Effector memory CD8-positive, alpha-beta T cell (primary cell): ENCODE results near the gene TMEM132C.
A peak's percentile ranks its signal among the peaks of the same experiment; 100 is the strongest.

ENCODE experiments used
- ATAC-seq: fragments of 150-1000 bp; cut with Tn5 transposase; replicated peaks from 2 replicates; pipeline ENCODE4 v1.10.0; 2021; ENCODE audit warnings: mild to moderate bottlenecking, moderate library complexity
- DNase-seq, 3 experiments: peaks; one replicate each; pipeline ENCODE4 v3.0.0; 2021
- H3K27ac Mint-ChIP-seq, 2 donors: one replicate each; pipeline ENCODE4 v1.8.0; 2022; ENCODE audit warnings: mild to moderate bottlenecking in 2 of 2, mixed read lengths in 2 of 2, moderate library complexity in 2 of 2
- H3K27me3 Mint-ChIP-seq, 2 donors: one replicate each; pipeline ENCODE4 v1.8.0; 2022; ENCODE audit warnings: mixed read lengths in 2 of 2
- H3K36me3 Mint-ChIP-seq: one replicate; pipeline ENCODE4 v1.8.0; 2022; ENCODE audit warnings: mild to moderate bottlenecking, moderate library complexity, mixed read lengths; ENCODE audit not compliant: insufficient read depth
- H3K4me1 Mint-ChIP-seq, 2 donors: one replicate each; pipeline ENCODE4 v1.8.0; 2022; ENCODE audit warnings: low read depth in 2 of 2, mixed read lengths in 2 of 2
- H3K4me3 Mint-ChIP-seq, 2 donors: one replicate each; pipeline ENCODE4 v1.8.0; 2022; ENCODE audit warnings: mild to moderate bottlenecking in 2 of 2, mixed read lengths in 2 of 2, moderate library complexity in 2 of 2
- H3K9me3 Mint-ChIP-seq, 2 donors: one replicate each; pipeline ENCODE4 v1.8.0; 2022; ENCODE audit warnings: mixed read lengths in 2 of 2

The TMEM132C gene

GRCh38 chr12:128513331-128513730, 246.4 kb downstream of the TMEM132C start:
- no peak for DNase-seq
- peaks cover 21 to 40% of the 10 kb centered on the region in 2 donors for H3K27me3 Mint-ChIP-seq
- H3K4me1 Mint-ChIP-seq, result no peaks in the 10 kb centered on the region
- H3K9me3 Mint-ChIP-seq, result peaks cover 0 to 3% of the 10 kb centered on the region in 2 donors
- no peak overlapping the region for H3K4me3 Mint-ChIP-seq
- H3K36me3 Mint-ChIP-seq, result no peaks in the 10 kb centered on the region
- H3K27ac Mint-ChIP-seq, result no peak overlapping the region
- ATAC-seq, result no peak

- Mint-ChIP-seq H3K36me3 (no peaks in the 10 kb centered on the region), H3K27me3 (peaks cover 16 to 39% of the 10 kb centered on the region in 2 donors), H3K9me3 (peaks cover 0 to 3% of the 10 kb centered on the region in 2 donors), H3K4me1 (no peaks in the 10 kb centered on the region), H3K27ac (no peak overlapping the region), H3K4me3 (no peak overlapping the region)
- ATAC-seq (no peak), DNase-seq (no peak)
These were observed 246.9 kb downstream of the TMEM132C start for GRCh38 chr12:128513831-128514230.

- no peak overlapping the region for H3K4me3 Mint-ChIP-seq
- no peaks in the 10 kb centered on the region for H3K4me1 Mint-ChIP-seq
- H3K27me3 Mint-ChIP-seq, result no peaks in the 10 kb centered on the region
- ATAC-seq (no peak), DNase-seq (no peak)
- no peak overlapping the region for H3K27ac Mint-ChIP-seq
- H3K36me3 Mint-ChIP-seq, result no peaks in the 10 kb centered on the region
- H3K9me3 Mint-ChIP-seq, result peaks cover 0 to 3% of the 10 kb centered on the region in 2 donors
These were observed 251.7 kb downstream of the TMEM132C start for GRCh38 chr12:128518644-128519043.

- DNase-seq (no peak), ATAC-seq (no peak)
- Mint-ChIP-seq H3K4me3 (no peak overlapping the region), H3K9me3 (peaks cover 0 to 3% of the 10 kb centered on the region in 2 donors), H3K27ac (no peak overlapping the region), H3K36me3 (no peaks in the 10 kb centered on the region), H3K4me1 (no peaks in the 10 kb centered on the region), H3K27me3 (peaks cover 0 to 1% of the 10 kb centered on the region in 2 donors)
These were observed 252.5 kb downstream of the TMEM132C start for GRCh38 chr12:128519426-128519825.

- H3K4me3 Mint-ChIP-seq, result no peak overlapping the region
- H3K27me3 Mint-ChIP-seq, result peaks cover 6 to 11% of the 10 kb centered on the region in 2 donors
- no peaks in the 10 kb centered on the region for H3K4me1 Mint-ChIP-seq
- ATAC-seq (no peak), DNase-seq (no peak)
- H3K9me3 Mint-ChIP-seq, result no peaks in the 10 kb centered on the region
- H3K27ac Mint-ChIP-seq, result no peak overlapping the region
- H3K36me3 Mint-ChIP-seq, result no peaks in the 10 kb centered on the region
These were observed 255.0 kb downstream of the TMEM132C start for GRCh38 chr12:128521981-128522380.

GRCh38 chr12:128524439-128524838, 257.5 kb downstream of the TMEM132C start:
- Mint-ChIP-seq H3K27me3 (peaks cover 6 to 11% of the 10 kb centered on the region in 2 donors), H3K27ac (no peak overlapping the region)

GRCh38 chr12:128531170-128531569, 264.2 kb downstream of the TMEM132C start:
- ATAC-seq (no peak), DNase-seq (no peak)
- no peak overlapping the region for H3K4me3 Mint-ChIP-seq
- no peaks in the 10 kb centered on the region for H3K9me3 Mint-ChIP-seq
- H3K27me3 Mint-ChIP-seq, result peaks cover 6 to 10% of the 10 kb centered on the region in 2 donors
- H3K36me3 Mint-ChIP-seq, result no peaks in the 10 kb centered on the region
- H3K4me1 Mint-ChIP-seq, result peaks cover 12 to 15% of the 10 kb centered on the region in 2 donors
- no peak overlapping the region for H3K27ac Mint-ChIP-seq

More at GRCh38 chr12:128524439-128524838, 257.5 kb downstream of the TMEM132C start:
- ATAC-seq (no peak), DNase-seq (no peak)
- no peaks in the 10 kb centered on the region for H3K9me3 Mint-ChIP-seq
- H3K36me3 Mint-ChIP-seq, result no peaks in the 10 kb centered on the region
- no peaks in the 10 kb centered on the region for H3K4me1 Mint-ChIP-seq
- no peak overlapping the region for H3K4me3 Mint-ChIP-seq

- H3K36me3 Mint-ChIP-seq, result no peaks in the 10 kb centered on the region
- H3K4me3 Mint-ChIP-seq, result no peak overlapping the region
- H3K27ac Mint-ChIP-seq, result peak overlapping the region in 1 of 2 donors; percentile 49
- peaks cover 6 to 10% of the 10 kb centered on the region in 2 donors for H3K27me3 Mint-ChIP-seq
- H3K4me1 Mint-ChIP-seq, result peaks cover 12 to 15% of the 10 kb centered on the region in 2 donors
- ATAC-seq, result peak; percentile 87
- peak in 1 of 3 experiments; percentile 2 for DNase-seq
- H3K9me3 Mint-ChIP-seq, result no peaks in the 10 kb centered on the region
These were observed 267.9 kb downstream of the TMEM132C start for GRCh38 chr12:128534906-128535305.

- Mint-ChIP-seq H3K36me3 (no peaks in the 10 kb centered on the region), H3K4me3 (no peak overlapping the region), H3K27ac (no peak overlapping the region), H3K27me3 (peaks cover 0 to 4% of the 10 kb centered on the region in 2 donors), H3K9me3 (no peaks in the 10 kb centered on the region), H3K4me1 (peaks cover 11 to 12% of the 10 kb centered on the region in 2 donors)
- DNase-seq, result no peak
- no peak for ATAC-seq
These were observed 269.8 kb downstream of the TMEM132C start for GRCh38 chr12:128536810-128537209.

GRCh38 chr12:128537668-128538067, 270.7 kb downstream of the TMEM132C start:
- no peak for DNase-seq
- peaks cover 0 to 4% of the 10 kb centered on the region in 2 donors for H3K27me3 Mint-ChIP-seq
- ATAC-seq, result no peak
- H3K9me3 Mint-ChIP-seq, result no peaks in the 10 kb centered on the region
- no peak overlapping the region for H3K4me3 Mint-ChIP-seq
- H3K4me1 Mint-ChIP-seq, result peaks cover 11 to 12% of the 10 kb centered on the region in 2 donors
- H3K36me3 Mint-ChIP-seq, result no peaks in the 10 kb centered on the region
- no peak overlapping the region for H3K27ac Mint-ChIP-seq

GRCh38 chr12:128542844-128543243, 275.9 kb downstream of the TMEM132C start:
- H3K27me3 Mint-ChIP-seq, result peaks cover 11 to 25% of the 10 kb centered on the region in 2 donors
- H3K9me3 Mint-ChIP-seq, result no peaks in the 10 kb centered on the region
- peak overlapping the region in 1 of 2 donors; percentile 93 for H3K27ac Mint-ChIP-seq
- H3K4me1 Mint-ChIP-seq, result peaks cover 5 to 10% of the 10 kb centered on the region in 2 donors
- no peak for ATAC-seq
- H3K4me3 Mint-ChIP-seq, result peak overlapping the region in 1 of 2 donors; percentile 78
- no peaks in the 10 kb centered on the region for H3K36me3 Mint-ChIP-seq
- no peak for DNase-seq

GRCh38 chr12:128543460-128543859, 276.5 kb downstream of the TMEM132C start:
- Mint-ChIP-seq H3K27ac (peak overlapping the region in 1 of 2 donors; percentile 93), H3K36me3 (no peaks in the 10 kb centered on the region), H3K4me3 (peak overlapping the region in 1 of 2 donors; percentile 78), H3K9me3 (no peaks in the 10 kb centered on the region), H3K4me1 (peaks cover 5 to 10% of the 10 kb centered on the region in 2 donors), H3K27me3 (peaks cover 11 to 25% of the 10 kb centered on the region in 2 donors)
- DNase-seq (no peak), ATAC-seq (no peak)

- no peaks in the 10 kb centered on the region for H3K36me3 Mint-ChIP-seq
- peaks cover 5 to 10% of the 10 kb centered on the region in 2 donors for H3K4me1 Mint-ChIP-seq
- DNase-seq (no peak), ATAC-seq (no peak)
- peak overlapping the region in 1 of 2 donors; percentile 93 for H3K27ac Mint-ChIP-seq
- H3K27me3 Mint-ChIP-seq, result peaks cover 11 to 25% of the 10 kb centered on the region in 2 donors
- H3K9me3 Mint-ChIP-seq, result no peaks in the 10 kb centered on the region
- H3K4me3 Mint-ChIP-seq, result peak overlapping the region in 1 of 2 donors; percentile 78
These were observed 277.0 kb downstream of the TMEM132C start for GRCh38 chr12:128543971-128544370.

- DNase-seq, result no peak
- H3K4me3 Mint-ChIP-seq, result no peak overlapping the region
These were observed 282.0 kb downstream of the TMEM132C start for GRCh38 chr12:128548949-128549348.

More at GRCh38 chr12:128548949-128549348, 282.0 kb downstream of the TMEM132C start:
- H3K27me3 Mint-ChIP-seq, result peaks cover 7 to 45% of the 10 kb centered on the region in 2 donors
- no peak for ATAC-seq
- H3K9me3 Mint-ChIP-seq, result no peaks in the 10 kb centered on the region
- no peaks in the 10 kb centered on the region for H3K36me3 Mint-ChIP-seq
- H3K4me1 Mint-ChIP-seq, result peaks cover 0 to 3% of the 10 kb centered on the region in 2 donors
- H3K27ac Mint-ChIP-seq, result no peak overlapping the region
